ENCODE measurements around the gene ARID1B. TPM values are rescaled to one million over a fixed set of nuclear protein-coding genes. Genes with fewer than 3 reads are reported as not detected.

ARID1B gene
- polyA plus RNA-seq, 10 donors = 53.5 to 73.2 (median 62.9) TPM

GRCh38 chr6:157174731-157175130 is 397.6 kb downstream of the ARID1B start:
- no peak for DNase-seq

- no peak for DNase-seq
Observed at GRCh38 chr6:157177731-157178336, 400.7 kb downstream of the ARID1B start.

- DNase-seq = no peak
Observed at GRCh38 chr6:157181649-157182048, 404.5 kb downstream of the ARID1B start.

GRCh38 chr6:157182503-157183264 is 405.5 kb downstream of the ARID1B start:
- DNase-seq = no peak

DNA sequence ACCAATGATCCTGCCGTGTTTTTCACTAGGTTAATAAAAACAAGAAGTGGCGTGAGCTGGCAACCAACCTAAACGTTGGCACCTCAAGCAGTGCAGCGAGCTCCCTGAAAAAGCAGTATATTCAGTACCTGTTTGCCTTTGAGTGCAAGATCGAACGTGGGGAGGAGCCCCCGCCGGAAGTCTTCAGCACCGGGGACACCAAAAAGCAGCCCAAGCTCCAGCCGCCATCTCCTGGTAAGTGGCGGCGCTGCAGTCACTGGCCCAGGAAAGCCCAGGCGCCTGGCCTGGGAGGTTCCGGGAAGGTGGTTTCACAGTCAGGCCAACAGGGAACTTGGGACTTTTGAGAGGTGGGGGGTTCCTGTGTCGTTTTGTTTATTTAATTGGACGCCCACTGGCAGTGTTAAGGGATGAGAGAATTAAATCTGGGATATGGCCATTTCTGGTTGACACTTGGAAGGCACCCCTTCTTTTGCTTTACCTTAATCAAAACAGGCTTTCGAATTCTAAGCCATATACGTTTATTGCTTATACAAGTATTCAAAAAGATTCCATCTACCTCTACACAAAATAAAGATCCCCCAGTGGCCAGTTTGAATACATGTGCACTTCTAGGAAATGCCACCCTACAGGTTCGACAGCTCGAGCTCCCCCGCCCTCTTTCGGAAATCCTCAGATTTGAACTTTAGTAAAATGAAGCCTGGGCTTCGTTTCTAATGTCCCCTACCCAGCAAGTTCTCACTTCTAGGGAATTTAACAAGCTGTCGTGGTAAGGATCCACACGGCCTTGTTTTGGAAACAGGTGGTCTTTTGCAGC is 407.2 kb downstream of the ARID1B start:
- peak in 2 of 3 donors; percentile 55 to 80 for DNase-seq

DNA sequence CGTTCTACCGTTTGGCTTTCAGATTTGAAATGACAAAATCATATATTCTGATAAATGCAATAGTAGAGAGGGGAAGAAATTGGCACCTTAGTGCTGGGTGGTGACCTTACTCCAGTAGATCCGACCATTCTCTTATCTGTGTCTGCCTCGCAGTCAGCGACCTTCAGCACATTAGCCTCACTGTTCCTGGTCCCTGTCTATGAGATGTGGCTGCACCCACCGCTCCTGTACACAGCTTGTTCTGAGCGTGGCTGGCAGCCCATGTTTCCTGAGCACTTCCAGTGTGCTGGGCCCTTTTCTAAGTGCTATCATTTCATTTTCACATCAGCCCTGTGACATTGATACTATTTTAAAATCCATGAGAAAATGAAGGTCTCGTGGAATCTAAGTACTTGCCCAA is 408.0 kb downstream of the ARID1B start:
- no peak for DNase-seq

GRCh38 chr6:157185986-157186385 is 408.8 kb downstream of the ARID1B start:
- no peak for DNase-seq

GRCh38 chr6:157186785-157187181 is 409.6 kb downstream of the ARID1B start:
- DNase-seq = no peak

- DNase-seq = peak; percentile 41 to 53 (median 48)
Observed at GRCh38 chr6:157187182-157188083, 410.3 kb downstream of the ARID1B start.

DNA sequence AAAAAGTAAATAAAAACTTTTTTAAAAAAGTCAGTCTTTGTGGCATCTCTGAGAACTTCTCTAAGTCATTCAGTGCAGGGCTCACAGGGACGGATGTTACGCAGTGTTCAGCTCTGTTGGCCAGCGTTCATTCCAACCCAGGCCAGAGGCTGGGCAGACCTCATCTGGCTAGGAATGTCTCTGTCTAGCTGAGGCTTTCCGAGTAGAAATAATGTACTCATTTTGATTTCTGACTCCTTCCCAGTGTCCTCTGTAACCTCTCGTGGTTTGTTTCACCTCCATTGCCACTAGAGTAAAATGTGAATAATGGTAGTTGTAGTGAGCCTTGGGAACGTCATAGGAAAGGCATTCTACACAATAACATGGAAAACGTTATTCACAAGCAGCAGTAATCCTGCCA is 411.0 kb downstream of the ARID1B start:
- DNase-seq = no peak

- no peak for DNase-seq
Observed at GRCh38 chr6:157193443-157193996, 416.3 kb downstream of the ARID1B start.

GRCh38 chr6:157194110-157194509 is 416.9 kb downstream of the ARID1B start:
- DNase-seq = no peak

DNA sequence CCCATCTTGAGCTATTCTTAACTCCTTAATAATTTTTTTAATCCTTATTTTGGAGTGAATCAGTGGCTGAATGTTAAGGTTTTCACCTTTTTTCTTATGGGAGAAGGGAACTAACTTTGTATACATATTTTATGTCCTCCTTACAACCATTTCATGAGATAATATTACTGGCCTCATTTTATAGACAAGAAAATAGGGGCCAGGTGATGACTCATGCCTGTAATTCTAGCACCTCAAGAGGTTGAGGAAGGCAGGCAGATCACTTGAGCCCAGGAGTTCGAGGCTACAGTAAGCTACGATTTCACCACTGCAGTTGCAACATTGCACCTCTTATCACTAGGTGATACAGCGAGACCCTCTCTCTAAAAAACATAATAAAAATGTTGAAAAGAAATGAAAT is 417.5 kb downstream of the ARID1B start:
- no peak for DNase-seq

DNA sequence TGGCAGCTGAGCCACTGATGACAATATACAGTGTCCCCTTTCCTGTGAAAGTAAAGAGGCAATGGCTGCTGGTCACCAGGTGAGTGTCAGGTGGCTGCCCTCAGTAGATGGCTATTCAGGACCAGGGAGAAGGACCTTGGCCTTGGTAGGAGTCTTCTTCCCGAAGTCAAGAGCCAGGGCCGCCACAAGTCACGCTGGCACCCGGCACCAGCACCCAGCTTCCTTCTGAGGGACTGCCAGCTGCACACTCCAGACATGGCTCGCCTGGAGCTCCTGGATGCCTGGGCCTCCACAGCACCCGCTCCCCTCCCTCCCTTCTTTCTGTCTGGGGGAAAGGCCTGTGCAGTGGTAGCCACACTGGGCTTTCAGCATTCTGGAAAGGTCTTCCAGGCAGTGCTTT is 419.2 kb downstream of the ARID1B start:
- no peak for DNase-seq

- peak; percentile 55 to 74 (median 58) for DNase-seq
Observed at GRCh38 chr6:157198425-157199279, 421.5 kb downstream of the ARID1B start.

GRCh38 chr6:157200117-157200516 is 422.9 kb downstream of the ARID1B start:
- DNase-seq = no peak

- no peak for DNase-seq
Observed at GRCh38 chr6:157200611-157201010, 423.4 kb downstream of the ARID1B start.

- DNase-seq = no peak
Observed at GRCh38 chr6:157201083-157201482, 423.9 kb downstream of the ARID1B start.

DNA sequence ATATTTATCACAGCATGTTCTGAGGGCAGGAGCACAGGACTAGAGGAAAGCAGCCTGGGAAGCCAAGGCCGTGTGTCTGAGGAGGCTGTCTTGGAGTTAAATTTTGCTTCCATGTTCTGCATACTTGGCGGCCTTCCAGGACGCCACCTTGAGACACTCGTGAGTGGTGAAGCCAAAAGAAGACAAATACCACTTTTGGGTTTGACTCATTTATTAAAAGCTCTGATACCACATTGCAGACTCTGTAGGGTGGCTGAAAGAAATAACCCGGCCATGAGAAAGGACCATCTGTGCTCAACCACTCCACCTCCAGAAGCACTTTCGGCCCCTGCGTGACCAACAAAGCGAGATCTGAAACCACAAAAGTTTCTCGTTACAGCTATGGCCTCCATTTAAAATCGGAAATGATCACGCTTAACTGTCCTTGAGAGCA is 426.1 kb downstream of the ARID1B start:
- DNase-seq = no peak

GRCh38 chr6:157203764-157204163 is 426.6 kb downstream of the ARID1B start:
- DNase-seq = no peak

Data from muscle of back (tissue), 11 donors.